Liver (tissue), 3 donors: Measurements from ENCODE around the gene FOLR3.

ENCODE experiments used
- CTCF ChIP-seq: fragments of 150-350 bp; IDR thresholded peaks from 2 replicates; pipeline ENCODE4 v1.5.1; 2017; ENCODE audit warnings: improper control_type of control experiment, low read depth, low read length; ENCODE audit not compliant: missing input control
- EGR1 ChIP-seq, 2 donors: IDR thresholded peaks; 2 replicates each; pipeline ENCODE4 v1.6.1; 2016 to 2018; ENCODE audit warnings: antibody characterized with exemption in 2 of 2, low read depth in 2 of 2
- GABPA ChIP-seq, 2 donors: IDR thresholded peaks in 1 of 2; conservative IDR thresholded peaks in 1 of 2; 2 replicates each; pipeline ENCODE4 v1.6.1; 2016; ENCODE audit warnings: antibody characterized with exemption in 2 of 2, mild to moderate bottlenecking in 1 of 2, moderate library complexity in 1 of 2
- JUND ChIP-seq, 2 donors: IDR thresholded peaks; 2 replicates each; pipeline ENCODE4 v1.6.1; 2016; ENCODE audit warnings: antibody characterized with exemption in 2 of 2
- MAX ChIP-seq: IDR thresholded peaks from 2 replicates; pipeline ENCODE4 v1.6.1; 2016; ENCODE audit warnings: antibody characterized with exemption
- RAD21 ChIP-seq, 2 donors: IDR thresholded peaks; 2 replicates each; pipeline ENCODE4 v1.6.1; 2016; ENCODE audit warnings: antibody characterized with exemption in 2 of 2, mild to moderate bottlenecking in 2 of 2
- REST ChIP-seq: IDR thresholded peaks from 2 replicates; pipeline ENCODE4 v1.6.1; 2016; ENCODE audit warnings: antibody characterized with exemption, mild to moderate bottlenecking
- SP1 ChIP-seq: IDR thresholded peaks from 2 replicates; pipeline ENCODE4 v1.6.1; 2018; ENCODE audit warnings: antibody characterized with exemption, mild to moderate bottlenecking
- TAF1 ChIP-seq: conservative IDR thresholded peaks from 2 replicates; pipeline ENCODE4 v1.6.1; 2016; ENCODE audit warnings: antibody characterized with exemption, mild to moderate bottlenecking
- YY1 ChIP-seq: IDR thresholded peaks from 2 replicates; pipeline ENCODE4 v1.6.1; 2016; ENCODE audit warnings: antibody characterized with exemption, mild to moderate bottlenecking
- ZBTB33 ChIP-seq: IDR thresholded peaks from 2 replicates; pipeline ENCODE4 v1.6.1; 2016; ENCODE audit warnings: antibody characterized with exemption
- donor health status: healthy.
- donor health status: healthy.

- TF ChIP-seq CTCF (no peak), ZBTB33 (no peak), REST (no peak), YY1 (no peak), MAX (no peak), GABPA (IDR thresholded peaks at IDR 0.05 in 1 of 2, conservative IDR thresholded peaks at IDR 0.05 in 1 of 2) (no peak), JUND (IDR thresholded peaks at IDR 0.05) (no peak), SP1 (no peak), TAF1 (no peak), EGR1 (IDR thresholded peaks at IDR 0.05; ENCODE audit: low read depth in 2 of 2) (no peak), RAD21 (IDR thresholded peaks at IDR 0.05) (no peak)
Measured at GRCh38 chr11:72102162-72102561, 33.4 kb upstream of the FOLR3 start.
